ENCODE results near the gene PTPRN2.
"Not testable (repeated sequence)": the region's sequence is repeated elsewhere in the genome, so short reads cannot be mapped to it uniquely, and the experiment has no call there.

PTPRN2 gene

GRCh38 chr7:158315881-158316280 is 271.7 kb downstream of the PTPRN2 start:
- DNase-seq: no peak

- DNase-seq: no peak
These were observed 272.3 kb downstream of the PTPRN2 start for GRCh38 chr7:158315326-158315725.

DNA sequence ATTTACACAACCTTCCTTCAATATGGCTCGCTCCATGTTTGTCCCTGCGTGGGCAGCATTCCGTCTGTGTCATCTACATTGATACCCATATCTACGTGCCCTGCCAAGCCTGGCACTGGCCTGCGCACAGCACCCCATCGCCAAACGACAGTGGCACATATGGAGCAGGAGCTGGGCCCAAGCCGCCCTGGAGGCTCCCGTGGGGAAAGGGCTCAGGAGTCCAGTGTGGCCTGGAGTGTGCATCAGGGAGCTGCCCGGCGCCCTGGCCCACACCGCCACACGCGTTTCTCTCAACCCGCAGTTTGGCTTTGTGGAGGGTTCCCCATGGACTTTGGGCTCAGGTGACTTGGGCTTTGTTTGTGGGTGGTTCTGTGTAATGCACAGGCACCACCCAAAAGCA is 273.2 kb downstream of the PTPRN2 start:
- no peak for DNase-seq

- DNase-seq: no peak
These were observed 273.7 kb downstream of the PTPRN2 start for GRCh38 chr7:158313931-158314330.

- DNase-seq: no peak
These were observed 274.8 kb downstream of the PTPRN2 start for GRCh38 chr7:158312789-158313188.

- DNase-seq: no peak
These were observed 275.8 kb downstream of the PTPRN2 start for GRCh38 chr7:158311791-158312190.

- DNase-seq: no peak
These were observed 276.5 kb downstream of the PTPRN2 start for GRCh38 chr7:158310924-158311666.

- no peak for DNase-seq
These were observed 277.5 kb downstream of the PTPRN2 start for GRCh38 chr7:158309868-158310763.

GRCh38 chr7:158308001-158308400 is 279.6 kb downstream of the PTPRN2 start:
- no peak for DNase-seq

GRCh38 chr7:158304072-158304471 is 283.6 kb downstream of the PTPRN2 start:
- DNase-seq: not testable (repeated sequence)

DNA sequence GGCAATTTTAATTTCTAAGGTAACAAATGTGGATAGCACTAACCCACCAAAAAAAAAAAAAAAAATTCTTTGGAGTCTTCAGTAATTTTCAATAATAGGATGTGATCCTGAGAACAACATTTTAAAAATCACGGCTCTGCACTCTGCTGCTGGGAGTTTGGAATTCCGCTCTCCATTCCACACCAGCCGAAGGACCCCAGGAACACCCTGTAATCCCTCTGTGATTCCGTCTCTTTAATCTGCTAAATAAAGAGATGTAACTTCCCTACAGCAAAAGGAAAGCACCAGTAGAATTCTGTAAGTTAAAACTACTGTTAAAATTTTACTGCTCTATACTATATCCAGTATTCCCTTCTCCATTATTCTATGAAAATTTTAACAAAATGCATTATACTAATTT is 284.5 kb downstream of the PTPRN2 start:
- no peak for DNase-seq

- DNase-seq: no peak
These were observed 285.2 kb downstream of the PTPRN2 start for GRCh38 chr7:158302274-158303070.

DNA sequence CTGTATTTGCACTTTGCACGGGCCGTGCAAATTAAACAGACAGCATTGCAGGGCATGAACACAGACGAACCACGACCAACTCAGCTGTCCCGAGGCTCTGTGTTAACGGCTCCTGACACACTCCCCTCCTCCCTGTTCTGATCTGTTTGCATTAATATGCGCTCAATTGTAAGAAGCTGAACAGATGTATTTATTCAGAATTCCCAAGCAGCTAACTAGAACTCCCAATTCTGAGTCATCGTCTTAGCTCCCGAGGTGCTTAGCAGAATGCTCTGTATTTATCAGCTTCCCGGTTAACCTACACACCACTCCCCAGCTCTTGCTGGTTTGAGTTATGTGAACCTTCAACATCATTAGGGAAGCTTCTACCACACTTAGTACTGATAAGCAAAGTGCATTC is 286.4 kb downstream of the PTPRN2 start:
- DNase-seq: no peak

- DNase-seq: no peak
These were observed 287.2 kb downstream of the PTPRN2 start for GRCh38 chr7:158300427-158300826.

GRCh38 chr7:158299607-158300006 is 288.0 kb downstream of the PTPRN2 start:
- no peak for DNase-seq

GRCh38 chr7:158296798-158297104 is 290.9 kb downstream of the PTPRN2 start:
- no peak for DNase-seq

DNA sequence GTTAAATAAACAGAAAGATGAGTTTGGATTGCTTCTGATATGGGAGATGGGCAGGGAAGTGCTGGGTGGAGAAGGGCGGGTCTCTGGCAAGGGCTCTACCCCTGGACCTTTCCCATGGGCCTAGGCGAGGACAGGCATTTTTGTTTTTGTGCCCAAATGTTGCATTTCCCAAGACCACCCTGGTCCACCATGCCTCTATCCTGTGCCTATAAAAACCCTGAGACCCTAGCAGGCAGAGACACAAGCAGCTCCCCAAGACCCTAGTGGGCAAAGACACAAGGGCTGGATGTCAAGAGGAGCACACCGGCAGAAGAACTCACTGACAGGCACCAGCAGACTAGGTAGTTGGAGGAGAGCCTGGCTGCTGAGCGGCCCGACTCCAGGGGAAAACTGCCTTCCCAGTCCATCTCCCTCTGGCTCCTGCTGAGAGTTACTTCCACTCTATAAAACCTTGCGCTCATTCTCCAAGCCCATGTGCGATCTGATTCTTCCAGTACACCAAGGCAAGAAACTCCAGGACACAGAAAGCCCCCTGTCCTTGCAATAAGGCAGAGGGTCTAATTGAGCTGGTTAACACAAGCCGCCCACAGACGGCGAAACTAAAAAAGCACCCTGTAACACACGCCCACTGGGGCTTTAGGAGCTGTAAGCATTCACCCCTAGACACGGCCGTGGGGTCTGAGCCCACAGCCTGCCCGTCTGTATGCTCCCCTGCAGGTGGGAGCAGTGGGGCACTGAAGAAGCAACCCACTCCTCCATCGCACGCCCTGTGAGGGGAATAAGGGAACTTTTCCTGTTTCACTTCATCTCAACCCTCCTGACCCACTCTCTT is 291.4 kb downstream of the PTPRN2 start:
- DNase-seq: no peak

GRCh38 chr7:158294468-158295215 is 293.0 kb downstream of the PTPRN2 start:
- DNase-seq: not testable (repeated sequence)

DNA sequence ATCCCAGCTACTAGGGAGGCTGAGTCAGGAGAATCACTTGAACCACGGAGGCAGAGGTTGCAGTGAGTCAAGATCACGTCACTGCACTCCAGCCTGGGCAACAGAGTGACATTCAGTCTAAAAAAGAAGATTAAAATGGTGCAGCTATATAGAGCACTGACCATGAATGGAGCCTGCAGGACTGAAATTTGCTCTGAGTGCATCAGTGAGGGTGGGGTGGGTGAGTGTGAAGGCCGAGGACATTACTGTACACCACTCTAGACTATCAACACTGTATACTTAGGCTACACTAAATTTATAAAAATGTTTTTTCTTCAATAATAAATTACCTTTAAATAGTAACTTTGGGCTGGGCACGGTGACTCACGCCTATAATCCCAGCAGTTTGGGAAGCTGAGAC is 294.7 kb downstream of the PTPRN2 start:
- DNase-seq: no peak

- no peak for DNase-seq
These were observed 295.6 kb downstream of the PTPRN2 start for GRCh38 chr7:158291998-158292397.

DNA sequence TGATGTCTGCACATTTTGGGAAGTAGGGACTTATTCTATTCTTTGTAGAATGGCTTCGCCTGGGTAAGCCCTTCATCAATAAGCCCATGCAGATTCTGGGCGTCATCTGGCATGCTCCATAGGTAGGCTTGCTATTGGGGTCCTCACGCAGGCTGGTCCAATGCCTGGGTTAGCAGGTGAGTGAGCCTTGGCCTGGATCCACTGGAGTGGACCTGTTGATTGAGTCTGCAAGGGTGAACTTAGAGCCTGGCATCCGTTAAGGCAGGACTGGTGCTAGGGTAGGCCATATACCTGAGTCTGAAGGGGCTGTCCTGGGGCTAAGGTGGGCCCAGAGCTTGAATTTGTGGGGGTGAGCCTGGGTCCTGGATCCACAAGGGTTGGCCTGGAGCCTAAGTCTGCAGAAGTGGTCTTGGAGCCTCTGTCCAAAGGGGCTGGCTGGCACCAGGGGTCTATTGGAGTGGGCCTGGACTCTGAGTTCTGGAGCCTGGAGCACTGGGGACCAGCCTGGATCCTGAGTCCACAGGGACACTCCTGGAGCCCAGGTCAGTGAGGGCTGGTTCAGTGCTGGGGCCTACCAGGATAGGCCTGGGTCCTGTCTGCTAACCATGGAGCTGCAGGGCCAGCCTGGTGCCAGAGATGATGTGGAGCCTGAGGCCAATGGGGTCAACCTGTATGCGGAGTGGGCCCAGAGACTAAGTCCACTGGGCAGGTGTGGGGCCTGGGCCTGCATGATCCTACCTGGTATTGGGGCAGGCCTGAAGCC is 297.7 kb downstream of the PTPRN2 start:
- no peak for DNase-seq

Data from NCI-H510A (cell line).